ENCODE measurements around the gene CCDC106.
A peak's percentile ranks its signal among the peaks of the same experiment; 100 is the strongest.

CCDC106 gene

DNA sequence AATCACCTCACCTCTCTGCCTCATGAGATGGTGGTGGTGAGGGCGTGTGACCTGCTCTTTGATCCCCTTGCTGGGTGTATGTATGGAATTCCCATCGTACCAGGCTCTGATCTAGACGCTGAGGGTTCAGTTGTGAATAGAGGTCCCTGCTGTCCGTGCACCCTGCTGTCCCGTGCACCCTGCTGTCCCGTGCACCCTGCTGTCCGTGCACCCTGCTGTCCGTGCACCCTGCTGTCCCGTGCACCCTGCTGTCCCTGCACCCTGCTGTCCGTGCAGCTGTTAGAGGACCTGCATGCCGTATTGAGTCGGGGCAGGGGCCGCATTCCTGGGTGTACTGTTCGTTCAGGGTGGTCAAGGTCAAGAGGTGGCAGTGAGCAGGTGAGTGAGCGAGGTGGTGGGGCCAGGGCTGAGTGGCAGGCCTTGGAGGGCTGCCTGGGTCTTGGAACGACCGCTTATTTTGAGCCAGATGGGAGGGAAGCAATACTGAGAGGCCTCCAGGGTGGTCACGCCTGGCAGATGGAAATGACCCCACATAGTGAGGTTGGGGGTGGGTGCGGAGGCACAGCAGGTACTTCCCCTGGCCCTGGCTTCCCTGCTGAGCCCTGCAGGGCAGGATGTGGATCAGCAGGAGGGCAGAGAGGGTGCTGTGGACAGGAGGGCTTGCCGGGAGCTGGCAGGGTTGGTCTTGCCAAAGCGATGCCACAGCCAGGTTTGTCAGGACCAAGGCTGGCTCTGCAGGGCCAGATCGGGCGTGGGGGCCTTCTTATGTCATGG lies 22.5 kb downstream of the CCDC106 start:
- DNase-seq, result peak in 1 of 2 experiments; percentile 15

DNA sequence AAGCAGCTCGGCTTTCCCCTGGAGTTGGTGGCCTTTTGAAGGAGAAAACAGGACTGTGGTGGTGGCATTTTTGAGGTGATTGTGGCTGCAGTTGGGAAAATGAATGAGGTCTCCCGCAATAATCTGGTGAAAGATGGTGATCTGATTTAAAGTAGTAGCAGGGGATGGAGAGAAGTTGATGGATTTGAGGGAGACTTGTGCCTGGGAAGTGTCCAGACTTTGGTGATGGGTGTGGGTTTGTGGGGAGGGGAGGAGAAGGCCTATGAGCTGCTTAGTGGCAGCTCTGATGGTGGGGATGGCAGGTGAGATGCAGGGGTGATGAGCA lies 23.0 kb downstream of the CCDC106 start:
- DNase-seq, result no peak

DNA sequence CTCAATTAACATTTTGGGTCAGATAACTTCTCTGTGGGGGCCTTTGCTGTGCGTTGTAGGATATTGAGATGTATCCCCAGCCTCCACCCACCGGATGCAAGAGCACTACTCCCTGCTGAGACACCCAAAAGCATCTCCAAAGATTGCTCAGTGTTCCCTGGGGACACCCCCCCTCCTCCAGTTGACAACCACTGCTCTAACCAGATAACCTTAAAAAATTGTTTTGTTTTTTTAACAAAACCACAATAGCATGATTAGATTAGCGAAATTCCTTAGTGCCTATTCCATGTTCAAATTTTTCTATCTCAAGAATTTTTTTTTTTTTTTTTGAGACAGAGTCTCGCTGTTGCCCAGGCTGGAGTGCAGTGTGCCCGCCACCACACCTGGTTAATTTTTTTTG lies 24.4 kb downstream of the CCDC106 start:
- DNase-seq, result no peak

DNA sequence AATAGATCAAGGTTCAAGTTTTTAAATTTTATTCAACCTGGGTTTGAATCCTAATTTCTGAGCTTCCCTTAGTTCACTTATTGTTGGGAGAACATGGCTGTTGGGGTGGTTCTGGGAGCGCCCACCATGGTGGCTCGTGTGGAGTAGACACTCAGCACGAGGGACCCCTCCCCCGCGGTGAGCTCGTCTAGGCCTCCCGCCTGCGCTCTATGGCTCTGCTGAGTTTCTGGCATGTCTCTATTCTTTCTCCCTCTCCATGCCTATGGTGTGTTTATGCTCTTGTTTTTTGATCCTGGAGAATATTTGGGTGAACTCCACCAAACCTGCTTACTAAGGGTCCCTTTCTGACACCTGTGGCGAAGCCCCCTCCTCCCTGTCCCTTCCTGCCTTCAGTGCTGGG lies 25.5 kb downstream of the CCDC106 start:
- DNase-seq, result no peak

DNA sequence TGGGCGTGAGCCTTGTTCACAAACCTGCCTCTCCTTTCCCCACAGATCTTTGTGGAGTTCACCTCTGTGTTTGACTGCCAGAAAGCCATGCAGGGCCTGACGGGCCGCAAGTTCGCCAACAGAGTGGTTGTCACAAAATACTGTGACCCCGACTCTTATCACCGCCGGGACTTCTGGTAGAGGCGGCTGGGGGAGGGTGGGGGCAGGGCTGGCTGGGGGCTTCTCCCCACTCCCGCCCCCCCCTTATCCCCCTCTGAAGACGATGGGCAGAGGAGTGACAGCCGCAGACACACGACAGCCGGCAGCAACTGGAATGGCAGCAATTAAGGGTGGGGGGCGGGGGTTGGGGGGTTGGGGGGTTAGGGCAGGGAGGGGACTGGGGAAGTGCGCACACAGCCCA lies 25.9 kb downstream of the CCDC106 start:
- DNase-seq, result no peak

DNA sequence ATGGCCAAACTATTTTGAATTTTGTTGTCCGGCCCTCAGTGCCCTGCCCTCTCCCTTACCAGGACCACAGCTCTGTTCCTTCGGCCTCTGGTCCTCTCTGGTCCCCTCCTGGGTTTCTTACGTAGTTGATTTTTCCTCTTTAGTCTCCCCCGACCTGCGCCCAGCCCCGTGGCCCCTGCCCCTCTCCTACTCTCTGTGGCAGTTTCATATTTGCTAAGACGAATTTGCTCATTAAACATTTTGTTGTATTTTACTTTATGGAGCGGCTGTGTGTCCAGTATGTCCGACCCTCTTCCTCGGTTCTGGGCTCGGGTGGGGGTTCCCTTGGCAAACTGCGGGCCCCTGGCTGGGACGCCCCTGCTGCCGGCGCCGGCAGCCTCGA lies 26.4 kb downstream of the CCDC106 start:
- DNase-seq, result no peak

DNA sequence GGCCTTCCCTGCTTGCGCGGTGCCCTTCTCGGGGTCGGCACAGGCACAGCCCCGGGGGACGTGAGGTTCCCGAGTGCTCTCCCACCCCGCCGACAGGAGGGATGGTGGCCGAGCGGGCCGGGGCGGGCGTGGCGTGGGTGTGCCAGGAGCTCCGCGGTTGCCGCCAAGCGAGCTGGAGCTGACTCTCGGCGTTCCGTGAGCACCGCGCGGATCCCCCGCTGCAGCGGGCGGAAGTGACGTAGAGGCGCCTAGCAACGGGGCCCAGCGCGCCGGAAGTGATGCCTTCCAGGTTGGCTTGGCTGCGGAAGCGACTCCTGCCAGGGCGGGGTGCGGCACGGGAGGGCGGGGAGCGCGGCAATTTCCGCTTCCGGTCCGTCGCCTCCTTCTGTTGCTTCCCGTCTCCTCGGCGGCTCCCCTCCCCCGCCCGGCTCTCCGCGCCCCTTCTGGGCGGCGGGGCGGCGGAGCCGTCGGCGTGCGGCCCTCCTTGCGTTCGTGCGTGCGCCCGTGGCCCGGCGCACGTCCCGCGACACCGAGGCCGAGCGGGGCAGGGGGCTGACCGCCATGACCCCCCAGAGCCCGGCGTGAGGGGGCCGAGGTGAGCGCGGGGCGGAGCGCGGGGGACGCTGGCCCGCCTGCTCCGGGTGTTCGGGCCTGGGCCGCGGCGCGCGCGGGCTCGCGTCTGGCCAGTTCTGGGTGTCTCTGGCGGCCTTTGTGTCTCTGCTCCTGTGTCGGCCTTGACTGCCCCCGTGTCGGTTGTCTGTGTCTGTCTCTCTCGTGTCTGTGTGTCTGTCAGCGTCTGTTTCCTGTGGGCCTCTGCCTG lies 27.0 kb downstream of the CCDC106 start, which contains the start of gene EPN1:
Gene EPN1, plus strand, starts transcription at position 386 of the 820 bp plus-strand sequence. CDS start 3,402 bp downstream, outside the sequence.
- peak; percentile 78 to 86 for DNase-seq

DNA sequence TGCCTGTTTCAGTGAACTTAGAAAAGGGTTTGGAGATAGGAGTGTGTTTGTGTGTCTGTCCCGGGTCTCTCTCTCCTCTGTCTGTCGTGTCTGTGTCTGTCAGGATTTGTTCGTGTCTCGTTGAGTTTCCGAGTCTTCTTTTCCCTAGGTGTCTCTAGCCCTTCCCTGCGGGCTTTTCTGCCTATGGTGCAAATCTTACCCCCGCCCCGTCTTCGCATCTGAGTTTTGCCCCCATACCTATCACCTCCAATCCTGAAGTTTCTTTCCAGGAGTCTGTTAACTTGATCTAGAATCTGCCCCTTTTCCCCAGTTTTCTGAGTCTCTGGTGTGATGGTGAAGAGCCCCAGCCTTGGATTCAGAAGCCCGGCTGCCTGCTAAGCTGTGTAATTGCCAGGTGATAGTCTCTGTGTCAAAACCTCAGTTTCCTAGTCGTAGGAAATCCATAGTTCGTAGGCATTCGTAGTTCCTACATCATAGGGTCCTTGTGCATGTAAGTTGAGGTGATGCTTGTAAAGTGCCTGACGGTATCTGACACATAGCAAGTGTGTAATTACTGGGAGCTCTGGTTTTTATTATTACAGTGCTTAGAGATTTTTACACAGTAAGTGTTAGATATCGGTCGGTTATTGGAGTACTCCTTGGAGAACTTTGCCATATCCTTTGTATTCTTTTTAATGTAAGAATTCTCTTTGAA lies 27.8 kb downstream of the CCDC106 start:
- no peak for DNase-seq

DNA sequence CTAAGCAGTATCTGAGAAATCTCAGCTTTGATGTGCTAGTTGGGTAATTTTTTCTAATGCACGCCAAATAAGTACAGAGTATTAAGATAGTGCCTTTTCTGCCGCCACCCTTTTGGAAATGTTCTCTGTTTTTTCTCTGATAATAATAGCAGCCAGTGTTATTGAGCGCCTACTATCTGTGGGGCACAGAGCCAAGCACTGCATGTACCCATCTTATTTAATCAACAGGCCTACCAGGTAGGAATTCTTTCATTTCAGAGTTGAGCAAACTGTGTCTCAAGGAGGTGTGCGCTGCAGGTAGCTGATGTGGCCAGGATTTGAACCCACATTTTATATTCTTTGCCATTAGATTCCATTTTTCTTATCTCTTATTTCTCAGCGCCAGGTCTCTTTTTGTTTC lies 28.4 kb downstream of the CCDC106 start:
- no peak for DNase-seq

DNA sequence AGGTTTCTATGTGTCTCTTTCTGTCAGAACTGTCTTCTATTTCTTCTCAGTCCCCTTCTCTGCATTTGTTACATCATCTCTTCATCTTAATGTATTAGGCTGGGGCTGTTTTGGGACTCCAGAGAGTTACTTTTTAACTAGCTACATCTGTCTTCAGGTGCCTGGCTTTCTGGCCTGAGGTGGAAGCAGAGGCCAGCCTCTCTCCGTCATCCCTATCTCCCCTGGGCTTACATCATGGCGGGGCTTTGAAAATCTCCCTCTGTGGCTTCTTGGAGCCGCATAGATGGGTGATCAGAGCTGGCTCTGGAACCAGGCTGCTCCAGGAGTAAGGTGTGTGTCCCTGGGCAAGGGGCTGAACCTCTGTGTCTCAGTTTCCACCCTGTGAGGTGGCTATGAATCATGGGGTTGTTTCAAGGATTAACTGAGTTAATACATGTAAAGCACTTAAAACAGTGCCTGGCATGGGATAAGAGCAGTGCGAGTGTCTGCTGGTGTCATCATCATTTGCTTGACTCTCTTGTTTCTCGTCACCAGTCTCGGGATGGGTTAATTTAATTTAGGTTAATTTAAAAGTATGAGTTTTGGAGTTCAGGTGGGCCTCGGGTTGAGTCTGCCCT lies 29.0 kb downstream of the CCDC106 start:
- no peak for DNase-seq

DNA sequence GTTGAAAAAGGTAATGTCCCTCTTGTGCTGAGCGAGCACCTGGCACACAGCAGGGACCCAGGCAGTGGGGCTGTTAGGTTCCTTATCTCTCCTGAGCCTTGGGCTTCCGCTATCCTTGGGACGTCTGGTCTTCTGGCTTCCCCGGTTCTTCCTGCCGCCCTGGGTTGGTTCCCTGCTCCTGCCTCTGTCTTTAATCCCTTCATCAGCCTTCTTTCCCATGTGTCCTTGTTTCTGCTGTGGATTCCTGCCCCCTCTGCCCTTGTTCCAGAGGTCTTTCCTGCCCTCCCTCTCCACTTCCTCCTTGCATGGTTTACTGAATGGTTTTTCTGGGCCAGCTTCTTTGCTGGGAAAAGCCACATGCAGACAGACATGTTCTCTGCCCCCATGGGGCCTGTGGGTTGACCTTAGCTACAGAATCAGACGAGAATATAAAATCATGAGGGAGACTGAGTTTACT lies 29.6 kb downstream of the CCDC106 start:
- DNase-seq, result no peak

DNA sequence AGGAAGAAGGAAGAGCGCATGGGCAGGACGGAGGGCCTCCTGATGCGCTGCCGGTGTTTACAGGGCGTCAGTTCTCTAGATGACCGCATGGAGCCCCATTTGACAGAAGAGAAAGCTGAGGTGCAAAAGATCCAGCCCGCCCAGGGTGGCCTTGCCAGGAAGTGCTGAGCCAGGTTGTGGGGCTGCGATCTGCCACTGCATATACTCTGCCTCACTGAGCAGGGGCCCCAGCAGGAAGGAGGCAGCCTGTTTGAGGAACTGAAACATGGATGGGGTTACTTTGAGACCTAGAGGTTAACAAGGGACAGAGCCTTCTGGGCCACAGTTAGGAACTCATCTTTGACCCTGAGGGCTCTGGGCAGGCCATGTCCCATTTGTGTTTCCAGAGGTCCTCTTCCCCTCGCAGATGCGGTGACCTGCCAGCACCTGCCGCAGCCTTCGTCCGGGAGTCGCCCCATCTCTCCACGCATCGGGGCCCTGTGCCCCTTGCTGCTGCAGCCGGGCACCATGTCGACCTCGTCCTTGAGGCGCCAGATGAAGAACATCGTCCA lies 30.2 kb downstream of the CCDC106 start:
- DNase-seq, result no peak

DNA sequence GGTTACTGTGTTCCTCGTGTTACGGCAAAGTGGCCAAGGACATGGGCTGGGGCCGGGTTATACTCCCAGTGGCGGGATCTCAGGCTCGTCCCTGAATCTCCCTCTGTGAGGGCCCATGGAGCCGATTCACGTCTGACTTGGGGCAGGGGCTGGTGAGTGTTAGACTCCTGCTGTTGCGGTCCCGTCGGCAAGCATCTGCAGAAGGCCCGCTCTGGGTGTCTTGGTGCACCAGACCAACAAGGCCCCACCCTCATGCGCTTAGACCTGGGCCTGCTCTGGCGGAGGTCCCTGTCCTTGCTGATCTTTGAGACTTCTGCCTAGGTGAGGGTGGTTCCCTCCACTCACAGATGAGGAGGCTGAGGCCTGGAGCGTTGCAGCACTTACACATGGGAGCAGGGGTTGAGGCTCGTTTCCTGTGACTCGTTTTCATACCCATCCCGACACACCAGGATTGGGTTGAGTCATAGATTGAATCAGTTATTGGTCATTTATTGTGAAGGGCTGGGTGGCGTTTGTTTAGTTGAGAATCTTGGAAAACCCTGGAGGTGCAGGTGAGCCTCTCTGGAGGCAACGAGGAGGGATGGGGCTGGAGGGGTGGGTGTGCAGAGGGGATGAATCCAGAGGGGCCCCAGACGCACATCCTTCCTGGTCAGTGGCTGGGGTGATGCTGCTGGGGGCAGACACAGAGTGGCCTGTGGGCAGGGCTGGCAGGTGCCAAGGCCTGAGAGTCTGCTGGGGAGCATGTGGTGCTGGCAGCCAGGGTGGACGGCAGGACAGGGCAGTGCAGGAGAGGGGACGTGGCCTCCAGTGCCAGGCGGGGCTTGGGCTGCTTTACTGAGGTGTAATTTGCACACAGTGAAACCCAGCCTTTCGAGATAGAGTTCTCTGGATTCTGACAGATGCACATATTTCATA lies 31.6 kb downstream of the CCDC106 start:
- no peak for DNase-seq

DNA sequence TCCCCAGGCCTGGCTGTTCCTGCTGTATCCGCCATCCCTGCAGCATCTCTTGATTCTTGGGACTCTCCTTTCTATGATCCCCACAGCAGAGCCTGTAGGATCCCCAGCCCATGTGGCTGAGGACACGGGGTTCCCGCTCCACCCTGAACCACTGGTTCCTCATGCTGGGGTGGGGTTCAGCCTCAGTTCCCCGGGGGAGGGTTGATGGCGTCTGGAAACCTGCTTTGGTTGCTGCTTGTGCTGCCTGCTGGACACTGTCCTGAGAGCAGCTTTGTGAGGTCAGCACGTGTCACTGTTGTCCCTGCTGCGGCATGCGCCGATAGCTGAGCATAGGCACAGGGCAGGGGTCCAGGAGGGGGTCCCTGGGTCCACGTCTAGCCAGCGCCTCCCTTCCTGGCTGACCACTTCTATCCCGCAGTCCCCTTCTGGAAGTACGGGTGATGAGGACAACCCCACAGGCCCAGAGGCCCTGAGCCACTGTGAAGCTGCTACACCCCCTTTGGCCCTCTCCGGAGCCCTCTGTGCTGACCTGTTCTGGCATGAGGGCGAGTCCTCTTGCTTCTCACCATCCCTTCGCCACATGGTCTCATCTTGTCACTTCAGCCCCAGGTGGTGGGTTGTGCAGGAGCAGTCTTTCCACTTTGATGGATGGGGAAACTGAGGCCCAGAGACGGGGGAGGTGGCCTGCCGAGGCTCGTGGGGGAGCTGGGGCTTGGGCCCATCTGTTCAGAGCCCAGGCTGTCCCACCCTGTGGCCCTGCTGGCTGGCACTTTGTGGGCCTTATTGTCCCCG lies 32.5 kb downstream of the CCDC106 start:
- DNase-seq, result no peak

DNA sequence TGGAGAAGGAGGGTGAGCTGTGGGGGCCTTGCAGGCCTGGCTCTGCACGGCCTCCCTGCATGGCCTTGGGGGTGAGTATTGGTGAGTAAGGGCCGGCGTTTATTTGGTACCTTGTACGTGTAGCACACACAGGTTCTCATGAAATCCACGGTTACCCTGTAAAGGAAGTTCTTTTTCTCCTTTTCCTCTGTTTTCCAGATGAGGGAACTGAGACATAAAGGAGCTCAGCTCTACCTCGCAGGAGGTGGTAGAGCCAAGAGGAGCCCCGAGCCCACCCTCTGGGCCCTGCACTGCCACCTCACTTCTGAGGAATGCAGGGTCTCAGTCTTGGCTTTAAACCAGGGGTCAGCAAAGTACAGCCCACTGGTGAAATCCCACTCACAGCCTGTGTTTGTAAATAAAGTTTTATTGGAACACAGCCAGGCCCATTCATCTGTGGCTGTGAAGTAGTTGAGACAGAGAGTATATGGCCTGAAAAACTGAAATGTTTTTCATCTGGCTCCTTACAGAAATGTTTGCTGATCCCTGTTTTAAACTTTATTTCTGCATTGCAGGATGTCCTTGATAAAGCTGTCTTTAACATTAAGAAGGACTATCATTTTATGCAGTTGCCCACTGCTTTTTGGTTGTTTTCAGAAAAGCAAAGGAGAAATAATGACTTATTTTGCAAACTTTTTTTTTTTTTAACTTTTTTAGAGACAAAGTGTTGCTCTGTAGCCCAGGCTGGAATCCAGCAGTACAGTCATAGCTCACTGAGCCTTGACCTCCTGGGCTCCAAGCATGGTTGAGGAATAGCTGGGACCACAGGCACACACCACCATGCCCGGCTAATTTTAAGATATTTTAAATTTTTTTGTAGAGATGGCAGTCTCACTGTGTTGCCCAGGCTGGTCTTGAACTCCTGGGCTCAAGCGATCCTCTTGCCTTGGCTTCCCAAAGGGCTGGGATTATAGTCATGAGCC lies 33.4 kb downstream of the CCDC106 start:
- DNase-seq, result no peak

DNA sequence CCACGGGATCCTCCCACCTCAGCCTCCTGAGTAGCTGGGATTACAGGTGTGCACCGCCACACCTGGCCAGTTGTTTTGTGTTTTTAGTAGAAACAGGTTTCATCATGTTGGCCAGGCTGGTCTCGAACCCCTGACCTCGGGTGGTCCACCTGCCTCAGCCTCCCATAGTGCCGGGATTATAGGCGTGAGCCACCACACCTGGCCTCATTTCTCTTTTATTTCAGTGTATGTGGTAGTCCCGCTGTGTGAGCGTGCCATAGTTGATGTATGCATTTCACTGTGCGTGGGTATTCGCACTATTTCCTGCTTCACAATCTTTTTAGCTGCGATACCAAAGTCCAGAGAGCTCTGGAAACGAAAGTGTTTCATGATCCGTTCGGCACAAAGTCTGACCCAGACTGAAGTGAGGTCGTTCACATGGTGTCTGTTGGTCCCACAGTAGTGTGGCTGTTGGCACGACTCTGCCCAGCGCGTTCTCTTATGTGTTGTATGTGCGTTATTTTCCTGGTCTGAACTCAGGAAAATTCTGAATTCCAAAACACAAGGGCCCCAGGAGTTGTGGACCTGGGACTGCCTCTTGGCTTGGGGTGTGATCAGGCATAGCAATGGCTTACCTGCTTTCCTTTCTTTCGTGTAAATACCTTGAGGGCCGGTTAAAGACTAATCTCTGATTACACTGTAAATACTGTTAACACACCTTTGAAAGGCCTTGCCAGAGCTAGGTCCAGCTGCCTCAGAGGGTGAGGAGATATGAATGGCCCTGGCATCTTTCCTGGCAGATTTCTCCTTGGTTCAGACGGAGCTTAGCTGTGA lies 35.6 kb downstream of the CCDC106 start:
- no peak for DNase-seq

DNA sequence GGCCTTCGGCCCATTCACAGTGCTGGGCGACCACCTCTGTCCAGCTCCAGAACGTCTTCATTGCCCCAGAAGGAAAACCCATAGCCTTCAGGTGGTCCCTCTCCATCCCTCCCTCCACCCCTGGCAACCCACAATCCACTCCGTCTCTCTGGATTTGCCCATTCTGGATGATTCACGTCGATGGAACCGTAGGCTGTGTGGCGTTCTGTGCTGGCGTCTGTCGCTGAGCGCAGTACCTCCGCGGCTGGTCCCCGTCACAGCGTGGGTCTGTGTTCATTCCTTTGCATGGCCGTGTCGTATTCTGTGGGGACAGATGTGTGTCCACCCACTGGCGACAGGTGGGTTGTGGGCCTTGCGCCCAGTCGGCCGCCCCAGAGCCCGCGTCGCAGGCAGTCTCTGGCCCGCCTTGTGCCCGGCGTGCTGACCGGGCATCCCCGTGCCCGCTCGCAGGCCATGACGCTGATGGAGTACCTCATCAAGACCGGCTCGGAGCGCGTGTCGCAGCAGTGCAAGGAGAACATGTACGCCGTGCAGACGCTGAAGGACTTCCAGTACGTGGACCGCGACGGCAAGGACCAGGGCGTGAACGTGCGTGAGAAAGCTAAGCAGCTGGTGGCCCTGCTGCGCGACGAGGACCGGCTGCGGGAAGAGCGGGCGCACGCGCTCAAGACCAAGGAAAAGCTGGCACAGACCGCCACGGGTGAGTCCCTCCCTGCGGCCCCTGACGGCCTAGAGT lies 37.1 kb downstream of the CCDC106 start:
- no peak for DNase-seq

DNA sequence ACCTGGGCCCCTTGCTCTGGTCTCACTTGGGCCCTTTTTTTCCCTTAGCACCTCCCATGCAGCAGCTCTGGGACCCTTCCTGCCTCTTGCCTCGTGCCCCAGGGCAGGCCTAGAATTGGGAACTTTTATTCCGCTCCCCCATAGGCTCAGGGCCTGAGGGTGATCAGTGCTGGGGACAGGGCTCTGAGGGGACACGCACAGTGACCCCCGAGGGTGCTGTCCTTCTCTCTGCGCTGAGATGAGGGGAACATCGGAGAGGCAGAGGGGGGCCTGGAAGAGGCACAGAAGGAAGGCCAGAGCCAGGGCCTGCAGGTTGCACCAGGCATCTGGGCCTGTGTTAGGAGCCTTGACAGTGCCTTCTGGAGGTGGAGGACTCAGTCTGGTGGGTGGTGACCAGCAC lies 37.8 kb downstream of the CCDC106 start:
- DNase-seq, result no peak
